Kidney (tissue), 14 donors: ENCODE results near the gene TRMT10C. TPM values are rescaled to one million over a fixed set of nuclear protein-coding genes. Genes with fewer than 3 reads are reported as not detected.

Experiments used
- DNase-seq, 5 donors: peaks; one replicate each; pipeline ENCODE4 v3.0.0-alpha.2; 2013 to 2020
- FAIRE-seq: peaks from 2 replicates; lab custom pipeline; 2012; peaks lifted over from hg19 to GRCh38; lab: Jason Lieb, UNC
- H3K27ac ChIP-seq, 2 donors: one replicate each; pipeline ENCODE4 v1.7.0; 2013; ENCODE audit warnings: low read depth in 2 of 2, low read length in 2 of 2, inconsistent platforms in 1 of 2
- H3K27me3 ChIP-seq: one replicate; pipeline ENCODE4 v1.7.1; 2013; ENCODE audit warnings: low read length, inconsistent platforms; ENCODE audit not compliant: control insufficient read depth, insufficient read depth
- H3K36me3 ChIP-seq, 3 donors: one replicate each; pipeline versions ENCODE4 v1.7.0 to v1.7.1; 2013; ENCODE audit warnings: low read length in 3 of 3, control low read depth in 1 of 3, inconsistent platforms in 1 of 3; ENCODE audit not compliant: insufficient read depth in 3 of 3, control insufficient read depth in 2 of 3
- H3K4me1 ChIP-seq, 3 donors: one replicate each; pipeline versions ENCODE4 v1.7.0 to v1.7.1; 2013; ENCODE audit warnings: low read length in 3 of 3, inconsistent platforms in 1 of 3, low read depth in 1 of 3; ENCODE audit not compliant: control insufficient read depth in 2 of 3, insufficient read depth in 2 of 3
- H3K4me3 ChIP-seq, 3 donors: one replicate each; pipeline versions ENCODE4 v1.7.0 to v1.8.1; 2013; ENCODE audit warnings: low read length in 3 of 3, control low read depth in 1 of 3, inconsistent platforms in 1 of 3
- H3K9ac ChIP-seq, 3 donors: one replicate each; pipeline versions ENCODE4 v1.7.0 to v1.7.1; 2013; ENCODE audit warnings: low read length in 3 of 3, control low read depth in 1 of 3, inconsistent platforms in 1 of 3
- H3K9me3 ChIP-seq, 3 donors: one replicate each; pipeline versions ENCODE4 v1.7.0 to v1.7.1; 2013; ENCODE audit warnings: low read length in 3 of 3, control low read depth in 1 of 3, inconsistent platforms in 1 of 3; ENCODE audit not compliant: control insufficient read depth in 2 of 3, insufficient read depth in 1 of 3
- CTCF ChIP-seq: IDR thresholded peaks from 3 replicates; pipeline ENCODE4 v1.5.1; 2012; ENCODE audit warnings: mild to moderate bottlenecking, moderate library complexity, borderline replicate concordance; ENCODE audit not compliant: insufficient read depth; ENCODE audit errors: extremely low read depth
- intact Hi-C: fragments of 100-400 bp; cut with DNase I; formaldehyde crosslinking; loops from one replicate; pipeline ENCODE4 v1.11.1; 2022
- polyA plus RNA-seq: library from polyadenylated mRNA; stranded (reverse); fragments of 350-450 nt; fragmentation: Illumina TruSeq; extraction: RNeasy Lipid Tissue Mini Kit (QIAGEN cat#74804); gene quantifications from one replicate; pipeline ENCODE4 v1.2.3, GENCODE V29; 2014; ENCODE audit warnings: low read depth, low replicate concordance; ENCODE audit not compliant: insufficient read depth
- total RNA-seq: library from RNA; stranded (reverse); fragmentation: NEBNext Ultra II Directional; extraction: Animal tissue kit (Norgen Biotek cat#: 25700); gene quantifications from one replicate; pipeline ENCODE4 v1.2.1, GENCODE V29; 2021
- donor health status: control.
- donor health status: control.
- donor health status: control.
- donor health status: control.
- donor health status: control.
- donor health status: DM: yes; HTN: yes; CAD: no.
- donor health status: Normal renal cell carcinoma (clear cell type).

The TRMT10C gene
- total and polyA plus RNA-seq, 2 donors from 2014 or later, result 17.7 to 27.5 TPM

GRCh38 chr3:101531473-101532086, 30.1 kb upstream of the TRMT10C start:
- H3K9ac ChIP-seq, result no peak overlapping the region
- peaks cover 0 to 3% (median 0%) of the 10 kb centered on the region in 3 donors for H3K9me3 ChIP-seq
- no peak overlapping the region for H3K27ac ChIP-seq
- no peak for FAIRE-seq
- no peaks in the 10 kb centered on the region for H3K27me3 ChIP-seq
- DNase-seq, result no peak
- intact Hi-C loops, result no loop called here
- H3K36me3 ChIP-seq, result no peaks in the 10 kb centered on the region
- H3K4me3 ChIP-seq, result no peak overlapping the region
- no peaks in the 10 kb centered on the region for H3K4me1 ChIP-seq
- no peak for TF ChIP-seq CTCF

- Histone ChIP-seq H3K4me3 (no peak overlapping the region), H3K4me1 (no peaks in the 10 kb centered on the region), H3K36me3 (no peaks in the 10 kb centered on the region), H3K9me3 (peaks cover 0 to 3% (median 0%) of the 10 kb centered on the region in 3 donors), H3K27ac (no peak overlapping the region), H3K9ac (no peak overlapping the region), H3K27me3 (no peaks in the 10 kb centered on the region)
- DNase-seq (peak in 1 of 5 donors; percentile 17), FAIRE-seq (no peak)
- TF ChIP-seq CTCF, result no peak
- intact Hi-C loops, result no loop called here
These were observed 28.7 kb upstream of the TRMT10C start for GRCh38 chr3:101532783-101533602.

- FAIRE-seq (no peak), DNase-seq (no peak)
- H3K4me1 ChIP-seq, result no peaks in the 10 kb centered on the region
- no peak for TF ChIP-seq CTCF
- H3K9me3 ChIP-seq, result peaks cover 0 to 3% (median 0%) of the 10 kb centered on the region in 3 donors
- no peaks in the 10 kb centered on the region for H3K36me3 ChIP-seq
- intact Hi-C loops, result no loop called here
- no peak overlapping the region for H3K27ac ChIP-seq
- no peaks in the 10 kb centered on the region for H3K27me3 ChIP-seq
- no peak overlapping the region for H3K4me3 ChIP-seq
- H3K9ac ChIP-seq, result no peak overlapping the region
These were observed 28.1 kb upstream of the TRMT10C start for GRCh38 chr3:101533603-101533968.
